ENCODE data around the gene G2E3. TPM values are rescaled to one million over a fixed set of nuclear protein-coding genes. Genes with fewer than 3 reads are reported as not detected.
"Not testable (repeated sequence)": the region's sequence is repeated elsewhere in the genome, so short reads cannot be mapped to it uniquely, and the experiment has no call there.

Gene G2E3
- total RNA-seq, 1 experiment from 2014 or later: 31.3 TPM

GRCh38 chr14:30630248-30630647 is 71.3 kb downstream of the G2E3 start:
- Mint-ChIP-seq H3K27me3 (ENCODE audit: unreplicated experiment) (no peaks in the 10 kb centered on the region), H3K36me3 (ENCODE audit: insufficient read depth, unreplicated experiment) (peaks cover 14% of the 10 kb centered on the region), H3K27ac (ENCODE audit: unreplicated experiment) (no peak overlapping the region), H3K9me3 (ENCODE audit: low read depth, unreplicated experiment) (no peaks in the 10 kb centered on the region), H3K4me3 (ENCODE audit: low read depth, unreplicated experiment) (no peak overlapping the region), H3K4me1 (ENCODE audit: low read depth, unreplicated experiment) (peaks cover 7% of the 10 kb centered on the region)
- no peak for TF ChIP-seq CTCF (IDR thresholded peaks at IDR 0.05; ENCODE audit: unreplicated experiment)
- no TSS peak for BruUV-seq (replicated peaks)
- intact Hi-C loops (cut with micrococcal nuclease; ENCODE audit: unreplicated experiment): no loop called here
- CTCF ChIA-PET: interaction anchor here (0.5 kb wide), 1 partner anchor 67 kb away, joined by 3 read pairs; no protein-coding TSS in a partner anchor
- no peak for DNase-seq

GRCh38 chr14:30632730-30633129 is 73.8 kb downstream of the G2E3 start:
- CTCF ChIA-PET: no interaction called here
- Mint-ChIP-seq H3K4me1 (ENCODE audit: low read depth, unreplicated experiment) (peaks cover 4% of the 10 kb centered on the region), H3K9me3 (ENCODE audit: low read depth, unreplicated experiment) (no peaks in the 10 kb centered on the region), H3K4me3 (ENCODE audit: low read depth, unreplicated experiment) (no peak overlapping the region), H3K36me3 (ENCODE audit: insufficient read depth, unreplicated experiment) (peaks cover 14% of the 10 kb centered on the region), H3K27ac (ENCODE audit: unreplicated experiment) (no peak overlapping the region), H3K27me3 (ENCODE audit: unreplicated experiment) (no peaks in the 10 kb centered on the region)
- intact Hi-C loops (cut with micrococcal nuclease; ENCODE audit: unreplicated experiment): no loop called here
- no TSS peak for BruUV-seq (replicated peaks)
- DNase-seq: no peak
- no peak for TF ChIP-seq CTCF (IDR thresholded peaks at IDR 0.05; ENCODE audit: unreplicated experiment)

GRCh38 chr14:30638926-30639325 is 80.0 kb downstream of the G2E3 start:
- BruUV-seq (replicated peaks): no TSS peak
- H3K27me3 Mint-ChIP-seq (ENCODE audit: unreplicated experiment): no peaks in the 10 kb centered on the region
- H3K27ac Mint-ChIP-seq (ENCODE audit: unreplicated experiment): no peak overlapping the region
- CTCF ChIA-PET: no interaction called here
- H3K4me1 Mint-ChIP-seq (ENCODE audit: low read depth, unreplicated experiment): no peaks in the 10 kb centered on the region
- DNase-seq: no peak
- H3K4me3 Mint-ChIP-seq (ENCODE audit: low read depth, unreplicated experiment): no peak overlapping the region
- no peak for TF ChIP-seq CTCF (IDR thresholded peaks at IDR 0.05; ENCODE audit: unreplicated experiment)
- no peaks in the 10 kb centered on the region for H3K9me3 Mint-ChIP-seq (ENCODE audit: low read depth, unreplicated experiment)
- H3K36me3 Mint-ChIP-seq (ENCODE audit: insufficient read depth, unreplicated experiment): peaks cover 12% of the 10 kb centered on the region
- intact Hi-C loops (cut with micrococcal nuclease; ENCODE audit: unreplicated experiment): no loop called here

GRCh38 chr14:30641207-30641606 is 82.2 kb downstream of the G2E3 start:
- Mint-ChIP-seq H3K27me3 (ENCODE audit: unreplicated experiment) (no peaks in the 10 kb centered on the region), H3K9me3 (ENCODE audit: low read depth, unreplicated experiment) (peaks cover 7% of the 10 kb centered on the region), H3K27ac (ENCODE audit: unreplicated experiment) (no peak overlapping the region), H3K4me3 (ENCODE audit: low read depth, unreplicated experiment) (no peak overlapping the region), H3K4me1 (ENCODE audit: low read depth, unreplicated experiment) (no peaks in the 10 kb centered on the region), H3K36me3 (ENCODE audit: insufficient read depth, unreplicated experiment) (peaks cover 12% of the 10 kb centered on the region)
- DNase-seq: no peak
- no TSS peak for BruUV-seq (replicated peaks)
- TF ChIP-seq CTCF (IDR thresholded peaks at IDR 0.05; ENCODE audit: unreplicated experiment): no peak
- intact Hi-C loops (cut with micrococcal nuclease; ENCODE audit: unreplicated experiment): no loop called here
- CTCF ChIA-PET: no interaction called here

GRCh38 chr14:30644462-30644861 is 85.5 kb downstream of the G2E3 start:
- intact Hi-C loops (cut with micrococcal nuclease; ENCODE audit: unreplicated experiment); H3K4me3 Mint-ChIP-seq (ENCODE audit: low read depth, unreplicated experiment); H3K4me1 Mint-ChIP-seq (ENCODE audit: low read depth, unreplicated experiment); H3K36me3 Mint-ChIP-seq (ENCODE audit: insufficient read depth, unreplicated experiment); CTCF ChIA-PET; H3K27me3 Mint-ChIP-seq (ENCODE audit: unreplicated experiment); H3K27ac Mint-ChIP-seq (ENCODE audit: unreplicated experiment); BruUV-seq (replicated peaks); DNase-seq; H3K9me3 Mint-ChIP-seq (ENCODE audit: low read depth, unreplicated experiment): not testable (repeated sequence)

Data from Calu3 (cell line).